HepG2 (cell line): Measurements from ENCODE around the gene FOXK2. TPM values are rescaled to one million over a fixed set of nuclear protein-coding genes. Genes with fewer than 3 reads are reported as not detected.

Experiments used
- BRD4 ChIP-seq: sonication (generic); formaldehyde crosslinking; IDR thresholded peaks from 2 replicates; pipeline ENCODE4 v1.4.0; 2020; ENCODE audit warnings: missing genetic modification reagents
- CBX5 ChIP-seq: sonication (generic); formaldehyde crosslinking; IDR thresholded peaks from 2 replicates; pipeline ENCODE4 v1.4.0; 2020; ENCODE audit warnings: missing genetic modification reagents, borderline replicate concordance
- EED ChIP-seq: sonication (generic); formaldehyde crosslinking; IDR thresholded peaks from 2 replicates; pipeline ENCODE4 v1.5.0; 2020; ENCODE audit warnings: mild to moderate bottlenecking, missing genetic modification reagents
- GTF2F1 ChIP-seq: fragments of 150-350 bp; IDR thresholded peaks from 2 replicates; pipeline ENCODE4 v1.6.1; 2014; ENCODE audit warnings: low read length
- KDM3A ChIP-seq: IDR thresholded peaks from 2 replicates; pipeline ENCODE4 v1.6.1; 2018; ENCODE audit warnings: low read depth, missing compliant biosample characterization
- MAF1 ChIP-seq: sonication (generic); formaldehyde crosslinking; IDR thresholded peaks from 2 replicates; pipeline ENCODE4 v1.5.0; 2020; ENCODE audit warnings: missing genetic modification reagents, borderline replicate concordance
- NFE2L1 ChIP-seq: sonication (generic); formaldehyde crosslinking; IDR thresholded peaks from 2 replicates; pipeline ENCODE4 v1.4.0; 2020; ENCODE audit warnings: missing genetic modification reagents, mild to moderate bottlenecking, borderline replicate concordance
- NR2F1 ChIP-seq, 2 experiments: fragments of 450-650 bp in 1 of 2; formaldehyde crosslinking in 1 of 2; IDR thresholded peaks; 2 replicates each; pipeline versions ENCODE4 v1.5.0 to v1.6.1; 2016 to 2020; ENCODE audit warnings: mild to moderate bottlenecking in 1 of 2, missing compliant biosample characterization in 1 of 2, missing genetic modification reagents in 1 of 2, moderate library complexity in 1 of 2
- PHF8 ChIP-seq: sonication (generic); formaldehyde crosslinking; IDR thresholded peaks from 2 replicates; pipeline ENCODE4 v1.5.0; 2020; ENCODE audit warnings: missing genetic modification reagents
- PPARG ChIP-seq: conservative IDR thresholded peaks from 2 replicates; pipeline ENCODE4 v1.6.1; 2016; ENCODE audit warnings: missing biosample characterization, missing genetic modification reagents
- SAFB2 ChIP-seq: sonication (generic); formaldehyde crosslinking; IDR thresholded peaks from 2 replicates; pipeline ENCODE4 v1.5.1; 2020; ENCODE audit warnings: missing genetic modification reagents, low read depth, mild to moderate bottlenecking, borderline replicate concordance
- SETDB1 ChIP-seq: sonication (generic); formaldehyde crosslinking; IDR thresholded peaks from 2 replicates; pipeline ENCODE4 v1.5.1; 2020; ENCODE audit warnings: missing genetic modification reagents, mild to moderate bottlenecking, borderline replicate concordance
- SMC3 ChIP-seq: IDR thresholded peaks from 2 replicates; pipeline ENCODE4 v1.6.1; 2011; ENCODE audit warnings: low read length, improper control_type of control experiment
- SNRNP70 ChIP-seq: fragments of 200-400 bp; formaldehyde crosslinking; IDR thresholded peaks from 2 replicates; pipeline ENCODE4 v1.6.1; 2017; ENCODE audit warnings: mild to moderate bottlenecking, low read depth, low read length, moderate library complexity
- STAG1 ChIP-seq: sonication (generic); formaldehyde crosslinking; IDR thresholded peaks from 2 replicates; pipeline ENCODE4 v1.4.0; 2020; ENCODE audit warnings: missing genetic modification reagents
- TEAD3 ChIP-seq: optimal IDR thresholded peaks from 2 replicates; pipeline ENCODE3; 2016; ENCODE audit warnings: borderline replicate concordance
- ZBTB8A ChIP-seq: sonication (generic); formaldehyde crosslinking; IDR thresholded peaks from 2 replicates; pipeline ENCODE4 v1.4.0; 2020; ENCODE audit warnings: mild to moderate bottlenecking, low read depth, missing genetic modification reagents, borderline replicate concordance
- ZNF143 ChIP-seq: sonication (generic); formaldehyde crosslinking; IDR thresholded peaks from 2 replicates; pipeline ENCODE4 v1.4.0; 2020; ENCODE audit warnings: missing genetic modification reagents
- ZNF20 ChIP-seq: sonication (generic); formaldehyde crosslinking; IDR thresholded peaks from 2 replicates; pipeline ENCODE4 v1.4.0; 2020; ENCODE audit warnings: mild to moderate bottlenecking, moderate library complexity, missing genetic modification reagents
- ZNF441 ChIP-seq: sonication (generic); formaldehyde crosslinking; IDR thresholded peaks from 2 replicates; pipeline ENCODE4 v1.7.0; 2021; ENCODE audit warnings: missing genetic modification reagents, borderline replicate concordance
- ZNF552 ChIP-seq: sonication (generic); formaldehyde crosslinking; IDR thresholded peaks from 2 replicates; pipeline ENCODE4 v1.9.0; 2022; ENCODE audit warnings: missing genetic modification reagents, mild to moderate bottlenecking, borderline replicate concordance
- ZNF775 ChIP-seq: sonication (generic); formaldehyde crosslinking; IDR thresholded peaks from 2 replicates; pipeline ENCODE4 v1.4.0; 2020; ENCODE audit warnings: missing genetic modification reagents, mild to moderate bottlenecking, moderate library complexity, borderline replicate concordance
- ZNF776 ChIP-seq: sonication (generic); formaldehyde crosslinking; IDR thresholded peaks from 2 replicates; pipeline ENCODE4 v1.4.0; 2020; ENCODE audit warnings: mild to moderate bottlenecking, missing genetic modification reagents
- polyA plus RNA-seq, 8 experiments: library from polyadenylated mRNA; depleted of rRNA in 3 of 8; stranded (reverse) in 7 of 8; unstranded in 1 of 8; fragments of >200 nt; fragmentation: Illumina TruSeq in 4 of 8; extraction: Trizol in 4 of 8; gene quantifications; 2 replicates each; pipeline versions ENCODE4 v1.2.1 to v1.2.3, GENCODE V29; 2011 to 2016; ENCODE audit warnings: low read depth in 4 of 8, missing spikeins in 1 of 8, mixed read lengths in 1 of 8; ENCODE audit not compliant: insufficient read depth in 1 of 8
- total RNA-seq, 5 experiments: library from RNA; depleted of rRNA; stranded (reverse); fragments of >200 nt; fragmentation: Illumina TruSeq; extraction: Trizol; gene quantifications; 2 replicates each; pipeline ENCODE4 v1.2.3, GENCODE V29; 2016; ENCODE audit warnings: low read depth in 1 of 5
- TF ChIP-seq, protein P1 (sequence below): fragments of 450-650 bp; IDR thresholded peaks from 2 replicates; pipeline ENCODE4 v1.6.1; 2016
- TF ChIP-seq, protein P2 (sequence below): sonication (generic); formaldehyde crosslinking; IDR thresholded peaks from 2 replicates; pipeline ENCODE4 v1.4.0; 2020; ENCODE audit warnings: missing genetic modification reagents, mild to moderate bottlenecking, borderline replicate concordance
- TF ChIP-seq, protein P3 (sequence below): sonication (generic); formaldehyde crosslinking; IDR thresholded peaks from 2 replicates; pipeline ENCODE4 v1.5.1; 2020; ENCODE audit warnings: missing genetic modification reagents, mild to moderate bottlenecking, borderline replicate concordance

The FOXK2 gene
- total and polyA plus RNA-seq, 2 of the 13 experiments (the other 11 are each of a cell fraction or from before 2014, with no cell fraction given), result 67.1 to 67.2 TPM

DNA sequence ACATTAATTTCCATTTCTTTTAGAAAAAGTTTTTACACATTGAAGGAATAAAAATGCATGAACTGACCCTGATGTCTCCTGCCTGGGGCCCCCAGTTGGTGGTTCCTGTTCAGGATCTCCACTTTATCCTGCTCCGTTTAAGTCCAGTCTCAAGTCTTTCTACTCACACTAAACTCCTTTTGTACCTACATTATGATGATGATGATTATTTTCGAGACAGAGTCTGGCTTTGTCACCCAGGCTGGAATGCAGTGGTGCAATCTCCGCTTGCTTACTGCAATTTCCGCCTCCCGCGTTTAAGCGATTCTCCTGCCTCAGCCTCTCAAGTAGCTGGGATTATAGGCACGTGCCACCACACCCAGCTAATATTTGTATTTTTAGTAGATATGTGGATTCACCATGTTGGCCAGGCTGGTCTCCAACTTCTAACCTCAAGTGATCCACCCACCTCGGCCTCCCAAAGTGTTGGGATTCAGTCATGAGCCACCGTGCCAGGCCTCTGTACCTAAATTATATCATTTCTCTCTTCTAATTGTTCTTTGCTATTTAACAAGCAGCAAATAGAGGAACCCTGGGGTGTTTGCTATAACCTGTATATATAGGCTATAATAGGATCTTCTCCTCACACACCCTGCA lies 2.2 kb upstream of the FOXK2 start (continued):
- TF ChIP-seq ZNF776 (CRISPR knock-in tag), result no peak
- 0 out of 2 replicates have a peak, but pooled peaks have one; percentile 47 for TF ChIP-seq PHF8 (CRISPR knock-in tag)
- peak; percentile 76; the same call in 1 of the 2 replicates for TF ChIP-seq PPARG
- TF ChIP-seq ZNF143 (CRISPR knock-in tag), result no peak
- no peak for TF ChIP-seq EED (CRISPR knock-in tag)
- no peak for TF ChIP-seq ZNF775
- TF ChIP-seq SAFB2 (CRISPR knock-in tag), result no peak
- TF ChIP-seq TEAD3 (CRISPR knock-in tag), result peak; percentile 99
- no peak for TF ChIP-seq GTF2F1
- TF ChIP-seq SMC3, result peak; percentile 30; the same call in 1 of the 2 replicates
- no peak for TF ChIP-seq ZNF552 (CRISPR knock-in tag)
- TF ChIP-seq KDM3A, result peak; percentile 49; the same call in 1 of the 2 replicates
- no peak for TF ChIP-seq NFE2L1 (CRISPR knock-in tag)
- no peak for TF ChIP-seq ZBTB8A (CRISPR knock-in tag)
- no peak for TF ChIP-seq BRD4 (CRISPR knock-in tag)
- TF ChIP-seq, protein P1, sequence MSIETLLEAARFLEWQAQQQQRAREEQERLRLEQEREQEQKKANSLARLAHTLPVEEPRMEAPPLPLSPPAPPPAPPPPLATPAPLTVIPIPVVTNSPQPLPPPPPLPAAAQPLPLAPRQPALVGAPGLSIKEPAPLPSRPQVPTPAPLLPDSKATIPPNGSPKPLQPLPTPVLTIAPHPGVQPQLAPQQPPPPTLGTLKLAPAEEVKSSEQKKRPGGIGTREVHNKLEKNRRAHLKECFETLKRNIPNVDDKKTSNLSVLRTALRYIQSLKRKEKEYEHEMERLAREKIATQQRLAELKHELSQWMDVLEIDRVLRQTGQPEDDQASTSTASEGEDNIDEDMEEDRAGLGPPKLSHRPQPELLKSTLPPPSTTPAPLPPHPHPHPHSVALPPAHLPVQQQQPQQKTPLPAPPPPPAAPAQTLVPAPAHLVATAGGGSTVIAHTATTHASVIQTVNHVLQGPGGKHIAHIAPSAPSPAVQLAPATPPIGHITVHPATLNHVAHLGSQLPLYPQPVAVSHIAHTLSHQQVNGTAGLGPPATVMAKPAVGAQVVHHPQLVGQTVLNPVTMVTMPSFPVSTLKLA, result peak; percentile 57; the same call in 1 of the 2 replicates
- TF ChIP-seq MAF1 (CRISPR knock-in tag), result no peak
- peak; percentile 97 for TF ChIP-seq CBX5 (CRISPR knock-in tag)
- no peak; a peak in 1 of 4 replicates for TF ChIP-seq NR2F1 (CRISPR knock-in tag; IDR thresholded peaks at IDR 0.05)
- TF ChIP-seq SNRNP70, result no peak
- TF ChIP-seq, protein P2, sequence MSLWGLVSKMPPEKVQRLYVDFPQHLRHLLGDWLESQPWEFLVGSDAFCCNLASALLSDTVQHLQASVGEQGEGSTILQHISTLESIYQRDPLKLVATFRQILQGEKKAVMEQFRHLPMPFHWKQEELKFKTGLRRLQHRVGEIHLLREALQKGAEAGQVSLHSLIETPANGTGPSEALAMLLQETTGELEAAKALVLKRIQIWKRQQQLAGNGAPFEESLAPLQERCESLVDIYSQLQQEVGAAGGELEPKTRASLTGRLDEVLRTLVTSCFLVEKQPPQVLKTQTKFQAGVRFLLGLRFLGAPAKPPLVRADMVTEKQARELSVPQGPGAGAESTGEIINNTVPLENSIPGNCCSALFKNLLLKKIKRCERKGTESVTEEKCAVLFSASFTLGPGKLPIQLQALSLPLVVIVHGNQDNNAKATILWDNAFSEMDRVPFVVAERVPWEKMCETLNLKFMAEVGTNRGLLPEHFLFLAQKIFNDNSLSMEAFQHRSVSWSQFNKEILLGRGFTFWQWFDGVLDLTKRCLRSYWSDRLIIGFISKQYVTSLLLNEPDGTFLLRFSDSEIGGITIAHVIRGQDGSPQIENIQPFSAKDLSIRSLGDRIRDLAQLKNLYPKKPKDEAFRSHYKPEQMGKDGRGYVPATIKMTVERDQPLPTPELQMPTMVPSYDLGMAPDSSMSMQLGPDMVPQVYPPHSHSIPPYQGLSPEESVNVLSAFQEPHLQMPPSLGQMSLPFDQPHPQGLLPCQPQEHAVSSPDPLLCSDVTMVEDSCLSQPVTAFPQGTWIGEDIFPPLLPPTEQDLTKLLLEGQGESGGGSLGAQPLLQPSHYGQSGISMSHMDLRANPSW (CRISPR knock-in tag), result no peak
- TF ChIP-seq ZNF20 (CRISPR knock-in tag), result no peak
- TF ChIP-seq SETDB1 (CRISPR knock-in tag), result no peak
- TF ChIP-seq, protein P3, sequence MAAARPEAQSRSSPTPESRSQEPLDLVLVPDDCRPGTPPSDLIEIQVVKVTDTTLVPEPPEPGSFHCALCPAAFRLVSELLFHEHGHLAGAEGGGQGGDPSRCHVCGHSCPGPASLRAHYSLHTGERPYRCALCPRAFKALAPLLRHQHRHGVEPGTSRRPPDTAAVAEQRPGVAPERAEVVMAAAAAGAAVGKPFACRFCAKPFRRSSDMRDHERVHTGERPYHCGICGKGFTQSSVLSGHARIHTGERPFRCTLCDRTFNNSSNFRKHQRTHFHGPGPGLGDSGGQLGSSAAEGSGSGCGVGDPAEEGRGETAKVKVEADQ (CRISPR knock-in tag), result no peak
- TF ChIP-seq ZNF441 (CRISPR knock-in tag), result no peak
- TF ChIP-seq STAG1 (CRISPR knock-in tag), result no peak; the same call in 1 of the 2 replicates
